ENCODE measurements around the gene TMIGD3. TPM values are rescaled to one million over a fixed set of nuclear protein-coding genes. Genes with fewer than 3 reads are reported as not detected.
A peak's percentile ranks its signal among the peaks of the same experiment; 100 is the strongest.

The TMIGD3 gene
- total RNA-seq, 1 donor from 2014 or later: not detected

DNA sequence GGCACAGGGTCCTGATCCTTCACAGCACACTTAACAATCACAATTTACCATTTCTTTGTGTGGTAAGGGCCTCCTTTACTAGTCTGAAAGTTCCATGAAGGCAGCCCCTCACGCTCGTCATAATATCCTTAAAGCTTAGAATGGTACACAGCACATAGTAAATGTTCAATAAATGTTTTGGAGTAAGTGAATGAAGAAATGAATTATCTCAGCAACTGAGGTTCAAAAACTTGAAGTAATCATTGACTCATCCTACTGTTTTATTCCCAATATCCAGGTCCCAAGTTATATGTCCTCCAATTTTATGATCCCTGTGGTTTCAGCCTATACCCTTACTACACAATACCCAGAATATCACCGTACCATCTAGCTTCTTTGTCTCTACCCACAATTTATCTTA, 31.9 kb downstream of the TMIGD3 start:
- Histone ChIP-seq H3K36me3 (ENCODE audit: control insufficient read depth, insufficient read depth, low read length) (peaks cover 7% of the 10 kb centered on the region), H3K27me3 (ENCODE audit: control insufficient read depth, insufficient read depth, low read length) (no peaks in the 10 kb centered on the region), H3K4me3 (ENCODE audit: low read depth, low read length) (no peak overlapping the region)
- TF ChIP-seq, protein P1, sequence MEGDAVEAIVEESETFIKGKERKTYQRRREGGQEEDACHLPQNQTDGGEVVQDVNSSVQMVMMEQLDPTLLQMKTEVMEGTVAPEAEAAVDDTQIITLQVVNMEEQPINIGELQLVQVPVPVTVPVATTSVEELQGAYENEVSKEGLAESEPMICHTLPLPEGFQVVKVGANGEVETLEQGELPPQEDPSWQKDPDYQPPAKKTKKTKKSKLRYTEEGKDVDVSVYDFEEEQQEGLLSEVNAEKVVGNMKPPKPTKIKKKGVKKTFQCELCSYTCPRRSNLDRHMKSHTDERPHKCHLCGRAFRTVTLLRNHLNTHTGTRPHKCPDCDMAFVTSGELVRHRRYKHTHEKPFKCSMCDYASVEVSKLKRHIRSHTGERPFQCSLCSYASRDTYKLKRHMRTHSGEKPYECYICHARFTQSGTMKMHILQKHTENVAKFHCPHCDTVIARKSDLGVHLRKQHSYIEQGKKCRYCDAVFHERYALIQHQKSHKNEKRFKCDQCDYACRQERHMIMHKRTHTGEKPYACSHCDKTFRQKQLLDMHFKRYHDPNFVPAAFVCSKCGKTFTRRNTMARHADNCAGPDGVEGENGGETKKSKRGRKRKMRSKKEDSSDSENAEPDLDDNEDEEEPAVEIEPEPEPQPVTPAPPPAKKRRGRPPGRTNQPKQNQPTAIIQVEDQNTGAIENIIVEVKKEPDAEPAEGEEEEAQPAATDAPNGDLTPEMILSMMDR (IDR thresholded peaks at IDR 0.05; ENCODE audit: insufficient read depth, low read length, severe bottlenecking): no peak
- FAIRE-seq (no peak), DNase-seq (ENCODE audit: low read depth) (no peak)

DNA sequence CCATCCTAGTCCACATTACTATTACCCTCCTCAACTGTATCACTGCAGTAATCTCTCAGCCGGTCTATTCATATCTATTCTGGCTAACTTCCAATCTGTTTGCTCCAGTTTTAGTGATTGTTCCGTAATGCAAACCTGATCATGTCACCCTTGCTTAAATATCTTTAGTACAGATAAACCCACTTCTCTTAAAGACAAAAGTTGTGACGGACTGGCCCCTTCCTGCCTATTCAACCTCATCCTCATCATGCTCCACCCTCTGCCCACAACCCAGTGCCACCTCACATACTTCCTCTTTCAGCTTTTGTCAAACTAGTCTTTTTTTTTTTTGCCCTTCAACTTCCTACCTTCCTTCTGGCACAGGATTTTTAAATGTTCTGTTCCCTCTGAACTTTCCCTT, 32.4 kb downstream of the TMIGD3 start:
- TF ChIP-seq, protein P1 (IDR thresholded peaks at IDR 0.05; ENCODE audit: insufficient read depth, low read length, severe bottlenecking): no peak
- H3K4me3 ChIP-seq (ENCODE audit: low read depth, low read length): no peak overlapping the region
- peaks cover 7% of the 10 kb centered on the region for H3K36me3 ChIP-seq (ENCODE audit: control insufficient read depth, insufficient read depth, low read length)
- DNase-seq (ENCODE audit: low read depth) (no peak), FAIRE-seq (no peak)
- H3K27me3 ChIP-seq (ENCODE audit: control insufficient read depth, insufficient read depth, low read length): no peaks in the 10 kb centered on the region

DNA sequence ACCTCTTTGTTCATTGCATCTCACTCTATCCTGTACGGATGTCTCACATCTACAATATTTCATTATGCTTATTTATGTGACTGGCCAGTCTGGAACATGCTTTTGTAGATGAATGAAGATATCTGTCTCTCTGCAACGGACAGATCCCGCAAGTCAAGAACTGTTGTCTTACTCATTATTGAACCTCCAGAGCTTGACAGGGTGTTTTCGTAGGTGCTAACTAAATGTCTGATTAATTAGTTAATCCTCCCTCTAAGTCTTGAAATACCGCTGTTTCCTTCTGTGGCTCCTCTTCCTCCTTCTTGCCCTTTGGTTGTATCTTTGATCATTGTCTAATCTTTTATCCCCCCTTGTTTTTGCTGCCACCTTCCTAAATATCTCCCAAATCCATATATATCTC, 32.8 kb downstream of the TMIGD3 start:
- peaks cover 7% of the 10 kb centered on the region for H3K36me3 ChIP-seq (ENCODE audit: control insufficient read depth, insufficient read depth, low read length)
- FAIRE-seq: no peak
- TF ChIP-seq, protein P1 (IDR thresholded peaks at IDR 0.05; ENCODE audit: insufficient read depth, low read length, severe bottlenecking): no peak

DNA sequence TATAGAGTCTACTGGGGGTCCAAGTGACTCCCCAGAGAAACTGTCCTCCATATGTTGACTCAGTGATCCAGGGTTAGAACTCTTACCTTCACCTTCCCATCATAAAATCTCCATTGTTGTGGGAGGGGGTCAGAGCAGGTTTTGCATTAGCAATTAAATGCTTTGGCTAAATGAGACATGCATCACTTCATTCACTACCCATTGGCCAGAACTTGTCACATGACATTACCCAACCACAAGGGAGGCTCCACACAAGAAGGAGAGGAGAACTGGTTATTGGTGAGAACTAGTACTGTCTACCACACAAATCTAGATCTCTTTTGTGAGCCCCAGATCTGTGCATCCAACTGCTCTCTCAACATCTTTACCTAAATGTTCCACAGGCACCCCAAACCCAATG, 33.9 kb downstream of the TMIGD3 start:
- DNase-seq (ENCODE audit: low read depth): no peak
- Histone ChIP-seq H3K4me3 (ENCODE audit: low read depth, low read length) (no peak overlapping the region), H3K36me3 (ENCODE audit: control insufficient read depth, insufficient read depth, low read length) (peaks cover 7% of the 10 kb centered on the region), H3K27me3 (ENCODE audit: control insufficient read depth, insufficient read depth, low read length) (no peaks in the 10 kb centered on the region)
- FAIRE-seq: no peak
- TF ChIP-seq, protein P1 (IDR thresholded peaks at IDR 0.05; ENCODE audit: insufficient read depth, low read length, severe bottlenecking): no peak

More for the DNA sequence above, 32.8 kb downstream of the TMIGD3 start:
- H3K4me3 ChIP-seq (ENCODE audit: low read depth, low read length): no peak overlapping the region
- DNase-seq (ENCODE audit: low read depth): no peak
- H3K27me3 ChIP-seq (ENCODE audit: control insufficient read depth, insufficient read depth, low read length): no peaks in the 10 kb centered on the region

DNA sequence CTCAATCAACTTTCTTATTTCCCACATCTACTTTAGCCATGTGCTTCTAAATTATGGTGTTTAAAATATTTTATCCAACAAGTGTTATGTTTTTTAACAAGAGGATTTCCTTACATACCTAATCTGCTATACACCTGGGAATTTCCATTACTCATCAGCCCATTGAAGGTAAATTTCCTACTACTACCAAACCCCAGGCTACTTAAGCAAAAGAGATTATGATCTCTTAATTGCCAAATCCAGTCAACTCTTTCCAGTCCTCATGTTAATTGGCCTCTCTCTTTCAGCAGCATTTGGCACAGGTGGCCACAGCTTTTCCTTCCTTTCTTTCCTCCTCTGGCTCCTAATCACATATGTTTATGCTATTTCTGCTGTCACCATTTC, 34.7 kb downstream of the TMIGD3 start:
- Histone ChIP-seq H3K4me3 (ENCODE audit: low read depth, low read length) (no peak overlapping the region), H3K27me3 (ENCODE audit: control insufficient read depth, insufficient read depth, low read length) (no peaks in the 10 kb centered on the region), H3K36me3 (ENCODE audit: control insufficient read depth, insufficient read depth, low read length) (peaks cover 7% of the 10 kb centered on the region)
- FAIRE-seq (no peak), DNase-seq (ENCODE audit: low read depth) (peak; percentile 42)
- TF ChIP-seq, protein P1 (IDR thresholded peaks at IDR 0.05; ENCODE audit: insufficient read depth, low read length, severe bottlenecking): no peak
